ENCODE measurements around the gene SYT6. TPM values are rescaled to one million over a fixed set of nuclear protein-coding genes. Genes with fewer than 3 reads are reported as not detected.

SYT6 gene
- total RNA-seq, 1 experiment from 2014 or later: not detected

DNA sequence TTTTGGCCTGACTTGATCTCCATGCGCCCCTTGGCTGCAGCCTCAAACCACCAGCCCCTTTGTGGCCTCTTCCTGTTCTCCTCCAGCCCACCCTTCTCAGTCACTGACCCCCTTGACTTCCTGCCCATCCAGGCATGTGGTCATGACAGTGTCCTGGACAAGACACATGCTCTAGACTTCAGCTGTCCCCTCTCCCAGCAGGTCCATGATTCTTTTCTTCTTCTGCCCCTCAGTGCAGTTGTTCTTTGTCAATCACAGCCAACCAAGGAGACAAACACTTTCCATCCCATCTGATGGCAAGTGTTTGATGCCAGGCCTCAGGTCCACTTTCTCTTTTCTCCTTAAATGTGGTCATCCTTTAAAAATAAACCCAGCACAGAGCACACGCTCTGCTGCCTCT is 49.7 kb downstream of the SYT6 start:
- Histone ChIP-seq H3K27ac (ENCODE audit: low read length) (no peak overlapping the region), H3K27me3 (ENCODE audit: control insufficient read depth, insufficient read depth, low read length) (no peaks in the 10 kb centered on the region; the same call in 1 of the 2 replicates), H3K4me3 (ENCODE audit: low read depth in 2 of 2, low read length in 2 of 2) (no peak overlapping the region), H3K36me3 (ENCODE audit: control insufficient read depth, insufficient read depth, low read length) (no peaks in the 10 kb centered on the region; the same call in 1 of the 2 replicates), H3K9me3 (ENCODE audit: control insufficient read depth, insufficient read depth, low read depth, low read length) (no peaks in the 10 kb centered on the region), H3K4me1 (ENCODE audit: control insufficient read depth, insufficient read depth, low read length) (no peaks in the 10 kb centered on the region)
- in situ Hi-C loops (cut with HindIII; ENCODE audit: low pct_unique_long_range_greater_than_20kb, low sequenced_read_pairs) (no loop called here), intact Hi-C loops (cut with micrococcal nuclease; ENCODE audit: unreplicated experiment) (no loop called here)
- no TSS peak for BruUV-seq (replicated peaks)
- ChIA-PET POLR2A (no interaction called here), CTCF (no interaction called here)
- no peak for TF ChIP-seq CTCF (IDR thresholded peaks at IDR 0.05)
- TF ChIP-seq POLR2AphosphoS5 (IDR thresholded peaks at IDR 0.05; ENCODE audit: low read depth, low read length): no peak
- TF ChIP-seq, protein P1, sequence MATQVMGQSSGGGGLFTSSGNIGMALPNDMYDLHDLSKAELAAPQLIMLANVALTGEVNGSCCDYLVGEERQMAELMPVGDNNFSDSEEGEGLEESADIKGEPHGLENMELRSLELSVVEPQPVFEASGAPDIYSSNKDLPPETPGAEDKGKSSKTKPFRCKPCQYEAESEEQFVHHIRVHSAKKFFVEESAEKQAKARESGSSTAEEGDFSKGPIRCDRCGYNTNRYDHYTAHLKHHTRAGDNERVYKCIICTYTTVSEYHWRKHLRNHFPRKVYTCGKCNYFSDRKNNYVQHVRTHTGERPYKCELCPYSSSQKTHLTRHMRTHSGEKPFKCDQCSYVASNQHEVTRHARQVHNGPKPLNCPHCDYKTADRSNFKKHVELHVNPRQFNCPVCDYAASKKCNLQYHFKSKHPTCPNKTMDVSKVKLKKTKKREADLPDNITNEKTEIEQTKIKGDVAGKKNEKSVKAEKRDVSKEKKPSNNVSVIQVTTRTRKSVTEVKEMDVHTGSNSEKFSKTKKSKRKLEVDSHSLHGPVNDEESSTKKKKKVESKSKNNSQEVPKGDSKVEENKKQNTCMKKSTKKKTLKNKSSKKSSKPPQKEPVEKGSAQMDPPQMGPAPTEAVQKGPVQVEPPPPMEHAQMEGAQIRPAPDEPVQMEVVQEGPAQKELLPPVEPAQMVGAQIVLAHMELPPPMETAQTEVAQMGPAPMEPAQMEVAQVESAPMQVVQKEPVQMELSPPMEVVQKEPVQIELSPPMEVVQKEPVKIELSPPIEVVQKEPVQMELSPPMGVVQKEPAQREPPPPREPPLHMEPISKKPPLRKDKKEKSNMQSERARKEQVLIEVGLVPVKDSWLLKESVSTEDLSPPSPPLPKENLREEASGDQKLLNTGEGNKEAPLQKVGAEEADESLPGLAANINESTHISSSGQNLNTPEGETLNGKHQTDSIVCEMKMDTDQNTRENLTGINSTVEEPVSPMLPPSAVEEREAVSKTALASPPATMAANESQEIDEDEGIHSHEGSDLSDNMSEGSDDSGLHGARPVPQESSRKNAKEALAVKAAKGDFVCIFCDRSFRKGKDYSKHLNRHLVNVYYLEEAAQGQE (IDR thresholded peaks at IDR 0.05; ENCODE audit: insufficient read depth in 1 of 2, low read depth in 2 of 2, low read length in 1 of 2): no peak
- TF ChIP-seq SIN3A (IDR thresholded peaks at IDR 0.05; ENCODE audit: borderline replicate concordance, insufficient read depth, low read depth, low read length): no peak
- TF ChIP-seq TCF7L2 (IDR thresholded peaks at IDR 0.05; ENCODE audit: low read depth, low read length): no peak
- ATAC-seq (no peak), DNase-seq (ENCODE audit: low read depth, low spot score) (no peak)

- Histone ChIP-seq H3K4me1 (ENCODE audit: control insufficient read depth, insufficient read depth, low read length) (no peaks in the 10 kb centered on the region), H3K27me3 (ENCODE audit: control insufficient read depth, insufficient read depth, low read length) (no peaks in the 10 kb centered on the region; the same call in 1 of the 2 replicates), H3K36me3 (ENCODE audit: control insufficient read depth, insufficient read depth, low read length) (no peaks in the 10 kb centered on the region; the same call in 1 of the 2 replicates), H3K4me3 (ENCODE audit: low read depth in 2 of 2, low read length in 2 of 2) (no peak overlapping the region), H3K27ac (ENCODE audit: low read length) (no peak overlapping the region), H3K9me3 (ENCODE audit: control insufficient read depth, insufficient read depth, low read depth, low read length) (no peaks in the 10 kb centered on the region)
- in situ Hi-C loops (cut with HindIII; ENCODE audit: low pct_unique_long_range_greater_than_20kb, low sequenced_read_pairs): no loop called here
- no TSS peak for BruUV-seq (replicated peaks)
- ATAC-seq: no peak
- ChIA-PET POLR2A (no interaction called here), CTCF (no interaction called here)
- intact Hi-C loops (cut with micrococcal nuclease; ENCODE audit: unreplicated experiment): no loop called here
- TF ChIP-seq SIN3A (IDR thresholded peaks at IDR 0.05; ENCODE audit: borderline replicate concordance, insufficient read depth, low read depth, low read length): no peak
- no peak for TF ChIP-seq CTCF (IDR thresholded peaks at IDR 0.05)
- no peak for TF ChIP-seq POLR2AphosphoS5 (IDR thresholded peaks at IDR 0.05; ENCODE audit: low read depth, low read length)
- TF ChIP-seq, protein P1 (IDR thresholded peaks at IDR 0.05; ENCODE audit: insufficient read depth in 1 of 2, low read depth in 2 of 2, low read length in 1 of 2): no peak
- no peak for DNase-seq (ENCODE audit: low read depth, low spot score)
Observed at GRCh38 chr1:114102136-114102535, 51.5 kb downstream of the SYT6 start.

Measured in Panc1 (cell line).